ENCODE results near the gene CCL21. TPM values are rescaled to one million over a fixed set of nuclear protein-coding genes. Genes with fewer than 3 reads are reported as not detected.

Gene CCL21
- total and polyA plus RNA-seq, 2 donors (not counting 1 experiment from before 2014, with no cell fraction given) = not detected

GRCh38 chr9:34686231-34686630 lies 23.7 kb downstream of the CCL21 start:
- no peaks in the 10 kb centered on the region for H3K36me3 ChIP-seq (ENCODE audit: control insufficient read depth, insufficient read depth, low read length)
- TF ChIP-seq EZH2 (IDR thresholded peaks at IDR 0.05; ENCODE audit: low read length, missing control alignments) = no peak
- TF ChIP-seq CTCF (conservative IDR thresholded peaks at IDR 0.05 in 1 of 2, IDR thresholded peaks at IDR 0.05 in 1 of 2; ENCODE audit: low read depth in 1 of 2, low read length in 2 of 2) = no peak
- no peaks in the 10 kb centered on the region for H3K9me3 ChIP-seq (ENCODE audit: control insufficient read depth, insufficient read depth, low read depth, low read length)
- H4K20me1 ChIP-seq (ENCODE audit: control insufficient read depth, extremely low read depth, insufficient read depth, low read length) = no peaks in the 10 kb centered on the region
- H2AFZ ChIP-seq (ENCODE audit: low read length) = no peak overlapping the region
- no peak overlapping the region for H3K27ac ChIP-seq (ENCODE audit: insufficient read depth, low read length)
- H3K27me3 ChIP-seq (ENCODE audit: control insufficient read depth, insufficient read depth, low read length) = no peaks in the 10 kb centered on the region
- H3K4me1 ChIP-seq (ENCODE audit: control insufficient read depth, extremely low read depth, insufficient read depth, low read length) = no peaks in the 10 kb centered on the region
- no peak overlapping the region for H3K4me3 ChIP-seq (replicated peaks in 1 of 4; ENCODE audit: control extremely low read depth in 1 of 4, insufficient read depth in 1 of 4, low read depth in 3 of 4, low read length in 4 of 4)
- no peak overlapping the region for H3K4me2 ChIP-seq (ENCODE audit: extremely low read depth, insufficient read depth, low read length)
- H3K9ac ChIP-seq (ENCODE audit: insufficient read depth, low read length) = no peak overlapping the region
- no peaks in the 10 kb centered on the region for H3K79me2 ChIP-seq (ENCODE audit: control insufficient read depth, insufficient read depth, low read length)
- DNase-seq (ENCODE audit: low read depth in 2 of 2) = no peak

GRCh38 chr9:34685591-34685990 lies 24.3 kb downstream of the CCL21 start:
- Histone ChIP-seq H3K79me2 (ENCODE audit: control insufficient read depth, insufficient read depth, low read length) (no peaks in the 10 kb centered on the region), H2AFZ (ENCODE audit: low read length) (no peak overlapping the region), H3K27me3 (ENCODE audit: control insufficient read depth, insufficient read depth, low read length) (no peaks in the 10 kb centered on the region), H3K36me3 (ENCODE audit: control insufficient read depth, insufficient read depth, low read length) (no peaks in the 10 kb centered on the region), H3K4me3 (replicated peaks in 1 of 4; ENCODE audit: control extremely low read depth in 1 of 4, insufficient read depth in 1 of 4, low read depth in 3 of 4, low read length in 4 of 4) (no peak overlapping the region), H3K27ac (ENCODE audit: insufficient read depth, low read length) (no peak overlapping the region), H3K9ac (ENCODE audit: insufficient read depth, low read length) (no peak overlapping the region), H4K20me1 (ENCODE audit: control insufficient read depth, extremely low read depth, insufficient read depth, low read length) (no peaks in the 10 kb centered on the region), H3K4me2 (ENCODE audit: extremely low read depth, insufficient read depth, low read length) (no peak overlapping the region), H3K9me3 (ENCODE audit: control insufficient read depth, insufficient read depth, low read depth, low read length) (no peaks in the 10 kb centered on the region), H3K4me1 (ENCODE audit: control insufficient read depth, extremely low read depth, insufficient read depth, low read length) (no peaks in the 10 kb centered on the region)
- DNase-seq (ENCODE audit: low read depth in 2 of 2) = no peak
- TF ChIP-seq EZH2 (IDR thresholded peaks at IDR 0.05; ENCODE audit: low read length, missing control alignments) = no peak
- TF ChIP-seq CTCF (conservative IDR thresholded peaks at IDR 0.05 in 1 of 2, IDR thresholded peaks at IDR 0.05 in 1 of 2; ENCODE audit: low read depth in 1 of 2, low read length in 2 of 2) = no peak

GRCh38 chr9:34684816-34685215 lies 25.1 kb downstream of the CCL21 start:
- no peaks in the 10 kb centered on the region for H3K4me1 ChIP-seq (ENCODE audit: control insufficient read depth, extremely low read depth, insufficient read depth, low read length)
- H3K36me3 ChIP-seq (ENCODE audit: control insufficient read depth, insufficient read depth, low read length) = no peaks in the 10 kb centered on the region
- H3K9me3 ChIP-seq (ENCODE audit: control insufficient read depth, insufficient read depth, low read depth, low read length) = no peaks in the 10 kb centered on the region
- no peak overlapping the region for H3K27ac ChIP-seq (ENCODE audit: insufficient read depth, low read length)
- H3K9ac ChIP-seq (ENCODE audit: insufficient read depth, low read length) = no peak overlapping the region
- no peaks in the 10 kb centered on the region for H4K20me1 ChIP-seq (ENCODE audit: control insufficient read depth, extremely low read depth, insufficient read depth, low read length)
- H3K79me2 ChIP-seq (ENCODE audit: control insufficient read depth, insufficient read depth, low read length) = no peaks in the 10 kb centered on the region
- no peaks in the 10 kb centered on the region for H3K27me3 ChIP-seq (ENCODE audit: control insufficient read depth, insufficient read depth, low read length)
- H3K4me3 ChIP-seq (replicated peaks in 1 of 4; ENCODE audit: control extremely low read depth in 1 of 4, insufficient read depth in 1 of 4, low read depth in 3 of 4, low read length in 4 of 4) = no peak overlapping the region
- H2AFZ ChIP-seq (ENCODE audit: low read length) = no peak overlapping the region
- no peak overlapping the region for H3K4me2 ChIP-seq (ENCODE audit: extremely low read depth, insufficient read depth, low read length)
- TF ChIP-seq CTCF (conservative IDR thresholded peaks at IDR 0.05 in 1 of 2, IDR thresholded peaks at IDR 0.05 in 1 of 2; ENCODE audit: low read depth in 1 of 2, low read length in 2 of 2) (no peak), EZH2 (IDR thresholded peaks at IDR 0.05; ENCODE audit: low read length, missing control alignments) (no peak)
- DNase-seq (ENCODE audit: low read depth in 2 of 2) = no peak
